Omental fat pad (tissue), 4 donors: ENCODE data around the gene RRN3. TPM values are rescaled to one million over a fixed set of nuclear protein-coding genes. Genes with fewer than 3 reads are reported as not detected.
"Not testable (repeated sequence)": the region's sequence is repeated elsewhere in the genome, so short reads cannot be mapped to it uniquely, and the experiment has no call there.

Experiments used
- ATAC-seq: fragments of 150-250 bp; one replicate; pipeline ENCODE4 v1.9.1; 2016; ENCODE audit warnings: mild to moderate bottlenecking, moderate library complexity; ENCODE audit not compliant: low FRiP score
- DNase-seq: peaks from one replicate; pipeline ENCODE4 v3.0.0-alpha.2; 2019; ENCODE audit warnings: low spot score
- total RNA-seq, 4 donors: library from RNA; depleted of rRNA; stranded (reverse); fragments of >200 nt; gene quantifications; one replicate each; pipeline ENCODE4 v1.1.0, GENCODE V29; 2016
- TF ChIP-seq, protein P1 (sequence below), 3 donors: fragments of 450-650 bp; IDR thresholded peaks; one replicate each; pipeline ENCODE4 v1.5.1; 2016 to 2017; ENCODE audit warnings: antibody characterized with exemption in 3 of 3, mild to moderate bottlenecking in 3 of 3, moderate library complexity in 2 of 3

Gene RRN3
- total RNA-seq, 4 donors from 2014 or later: 29.3 to 55.4 (median 41.9) TPM

DNA sequence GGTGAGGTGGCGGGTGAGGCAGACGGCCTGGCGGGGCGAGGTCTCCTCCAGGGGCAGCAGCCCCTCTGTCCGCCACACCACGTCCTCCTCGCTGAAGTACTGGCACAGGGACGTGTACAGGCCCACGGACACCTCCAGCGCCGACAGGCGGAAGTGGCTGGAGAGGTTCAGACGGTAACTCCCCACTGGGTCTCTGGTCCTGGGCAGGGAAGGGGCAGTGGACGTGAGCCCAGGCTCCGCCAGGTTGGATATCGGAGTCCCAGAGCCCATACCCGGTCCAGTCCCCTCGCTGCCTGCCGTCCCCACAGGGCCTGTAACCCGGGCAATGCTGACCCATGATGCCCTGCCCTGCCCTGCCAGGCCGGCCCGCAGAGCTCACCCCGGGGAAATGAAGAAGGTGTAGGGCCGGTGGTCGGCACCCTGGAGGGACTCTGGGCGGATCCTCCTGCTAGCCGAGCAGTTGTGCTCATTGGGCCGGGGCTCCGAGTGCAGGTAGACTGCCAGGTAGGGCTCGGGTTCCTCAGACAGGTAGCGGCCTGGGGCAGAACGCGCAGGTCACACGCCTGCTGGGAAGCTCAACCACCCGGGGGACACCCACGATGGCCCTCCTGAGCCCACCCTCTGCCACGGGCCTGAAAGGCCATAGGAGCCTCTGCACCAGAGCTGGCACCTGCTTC, 36.3 kb upstream of the RRN3 start:
- ATAC-seq, DNase-seq: not testable (repeated sequence)

DNA sequence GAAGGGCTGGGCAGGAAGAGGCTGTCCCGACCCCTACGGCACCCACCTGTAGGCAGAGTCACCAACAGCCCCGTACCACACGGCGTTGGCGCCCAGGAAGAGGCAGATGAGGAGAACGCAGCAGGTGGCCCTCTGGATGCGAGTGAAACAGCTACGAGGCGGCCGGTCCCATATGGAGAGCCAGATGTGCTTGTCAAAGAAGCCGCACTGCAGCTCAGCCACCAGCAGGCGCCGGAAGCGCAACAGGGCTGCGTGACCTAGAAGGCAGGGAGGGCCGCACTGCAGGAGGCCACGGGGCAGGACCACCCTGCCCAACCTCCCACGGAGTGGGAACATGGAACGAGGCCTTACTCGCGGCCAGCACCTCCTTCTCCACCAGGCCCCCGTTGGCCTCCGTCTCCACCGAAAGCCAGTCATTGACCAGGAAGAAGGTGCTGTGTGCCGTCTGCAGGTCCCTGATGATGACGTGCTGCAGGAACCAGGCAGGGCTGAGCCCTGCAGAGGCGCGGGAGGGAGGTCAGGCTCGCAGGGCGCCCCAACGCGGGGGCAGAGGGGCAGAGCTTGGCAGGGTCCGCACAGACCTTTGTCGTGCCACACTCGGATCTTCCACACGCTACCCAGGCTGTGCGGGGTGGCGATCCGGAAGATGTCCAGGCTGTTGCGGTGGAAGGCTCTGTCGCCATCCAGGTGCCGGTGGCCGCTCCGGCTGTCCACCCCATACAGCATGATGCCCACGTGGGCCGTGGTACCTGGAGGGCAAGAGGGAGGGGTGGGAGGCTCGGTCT, 33.8 kb upstream of the RRN3 start:
- DNase-seq, ATAC-seq: not testable (repeated sequence)

DNA sequence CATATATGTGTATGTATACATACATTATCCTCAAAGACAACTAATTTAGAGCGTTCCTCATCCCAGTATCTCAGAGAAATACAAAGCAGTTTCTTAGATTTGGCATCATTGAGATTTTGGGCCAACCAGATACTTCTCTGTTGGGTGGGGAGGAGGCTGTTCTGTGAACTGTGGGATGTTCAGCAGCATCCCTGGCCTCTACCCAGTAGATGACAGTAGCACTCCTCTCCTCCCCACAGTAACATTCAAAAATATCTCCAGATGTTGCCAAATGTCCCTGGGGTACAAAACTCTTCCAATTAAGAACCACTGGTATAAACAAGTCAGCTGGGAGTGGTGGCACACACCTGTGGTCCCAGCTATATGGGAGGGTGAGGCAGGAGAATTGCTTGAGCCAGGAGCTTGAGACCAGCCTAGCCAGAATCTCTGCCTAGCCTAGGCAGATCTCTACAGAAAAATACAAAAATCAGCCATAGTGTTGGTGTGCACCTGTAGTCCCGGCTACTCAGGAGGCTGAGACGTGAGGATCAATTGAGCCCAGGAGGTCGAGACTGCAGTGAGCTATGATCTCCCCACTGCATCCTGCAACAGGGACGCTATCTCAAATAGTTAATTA, 6.4 kb upstream of the RRN3 start:
- not testable (repeated sequence) for DNase-seq, ATAC-seq

DNA sequence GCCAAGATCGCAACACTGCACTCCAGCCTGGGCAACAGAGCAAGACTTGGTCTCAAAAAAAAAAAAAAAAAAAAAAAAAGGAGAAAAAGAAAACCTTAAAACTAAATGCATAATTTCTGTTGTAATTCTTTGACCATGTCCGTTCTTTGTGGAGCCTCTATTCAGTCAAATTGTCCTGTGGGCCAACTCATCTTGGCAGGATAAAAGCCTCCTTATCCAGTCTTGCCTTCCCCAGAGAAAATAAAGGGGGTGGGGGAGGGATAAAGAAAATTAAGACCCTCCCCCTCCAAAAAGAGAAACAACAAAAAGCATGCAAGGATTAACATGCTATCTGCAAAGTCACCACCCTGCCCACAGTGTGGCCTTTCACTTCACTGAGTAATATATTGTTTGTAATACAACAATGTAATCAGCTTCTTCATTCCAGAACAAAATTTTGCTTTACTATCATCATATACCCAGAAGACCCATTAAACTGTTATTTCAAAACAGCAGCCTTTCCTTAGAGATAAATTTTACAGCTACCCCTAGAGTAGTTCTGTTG, 5.4 kb upstream of the RRN3 start:
- DNase-seq, ATAC-seq: not testable (repeated sequence)

DNA sequence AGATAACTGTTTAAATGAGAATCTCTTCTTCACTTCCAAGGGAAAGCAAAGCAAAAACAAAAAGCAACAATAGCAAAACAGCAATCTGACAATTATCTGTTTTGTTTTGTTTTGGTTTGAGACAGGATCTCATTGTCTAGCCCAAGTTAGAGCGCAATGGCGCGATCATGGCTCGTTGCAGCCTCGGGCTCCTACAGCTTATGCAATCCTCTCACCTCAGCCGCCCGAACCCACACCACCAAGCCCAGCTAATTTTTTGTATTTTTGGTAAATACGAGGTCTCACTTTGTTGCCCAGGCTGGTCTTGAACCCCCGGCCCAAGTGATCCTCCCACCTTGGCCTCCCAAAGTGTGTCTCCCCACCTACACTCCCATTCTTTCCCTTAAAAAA, 2.5 kb upstream of the RRN3 start:
- DNase-seq, ATAC-seq: not testable (repeated sequence)

DNA sequence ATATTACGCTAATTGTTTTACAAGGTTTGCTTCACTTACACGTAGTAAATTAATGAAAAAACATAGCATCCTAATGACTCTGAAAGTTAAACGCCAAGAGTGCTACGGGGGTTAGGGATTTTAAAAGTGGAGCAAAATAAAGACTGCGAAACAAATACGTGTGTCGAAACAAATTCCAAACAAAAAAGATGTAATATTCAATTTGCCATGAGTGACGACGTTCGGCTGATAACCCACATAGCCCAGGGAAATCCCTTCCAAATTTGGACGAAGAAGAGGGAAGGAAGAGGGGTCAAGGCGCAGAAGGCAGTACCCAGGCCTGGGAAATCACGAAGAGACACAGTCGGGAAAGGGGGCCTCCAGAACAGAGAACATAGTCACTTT, 509 bp downstream of the RRN3 start:
- ATAC-seq: not testable (repeated sequence)

DNA sequence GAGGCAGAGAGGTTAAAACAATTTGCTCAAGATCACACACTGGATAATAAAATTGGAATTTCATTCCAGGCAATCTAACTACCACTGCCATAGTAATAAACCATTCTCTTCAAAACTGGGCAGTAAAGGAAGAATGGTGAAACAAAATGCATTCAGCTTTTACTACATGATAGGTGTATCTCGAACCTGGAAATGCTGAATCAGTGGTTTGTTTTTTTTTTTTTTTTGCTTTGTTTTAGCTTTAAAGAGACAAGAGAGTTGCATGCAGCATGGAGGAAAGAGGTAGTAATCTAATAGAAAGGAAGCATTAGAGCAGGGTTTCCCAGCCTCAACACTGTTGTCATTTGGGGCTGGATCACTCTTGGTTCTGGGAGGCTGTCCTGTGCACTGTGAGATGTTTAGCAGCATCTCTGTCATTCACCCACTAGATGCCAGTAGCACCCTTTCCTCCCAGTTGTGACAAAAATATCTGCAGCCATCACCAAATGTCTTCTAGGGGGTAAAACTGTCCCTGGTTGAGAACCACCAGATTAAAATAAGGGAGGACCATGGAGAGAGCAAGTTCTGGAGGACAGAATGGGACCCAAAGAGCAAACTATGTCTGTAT, 3.3 kb downstream of the RRN3 start:
- DNase-seq, ATAC-seq: not testable (repeated sequence)

More for the DNA sequence above, 509 bp downstream of the RRN3 start:
- DNase-seq: not testable (repeated sequence)

DNA sequence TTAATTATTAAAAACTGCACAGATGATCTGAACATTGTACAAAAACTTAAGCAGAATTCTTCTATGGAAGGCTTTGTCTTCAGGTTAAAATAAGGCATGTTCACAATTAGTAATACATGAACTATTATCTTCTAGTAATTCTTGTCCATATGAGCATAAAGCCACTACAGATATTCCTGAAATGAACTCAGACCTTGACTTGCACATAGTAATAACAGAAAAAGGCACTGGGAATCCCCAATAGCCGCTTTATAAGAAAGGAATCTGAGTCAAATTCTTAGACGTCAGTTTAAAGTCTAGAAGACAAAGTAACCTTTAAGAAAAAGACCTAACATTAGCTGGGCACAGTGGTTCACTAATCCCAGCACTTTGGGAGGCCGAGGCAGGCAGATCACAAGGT, 11.3 kb downstream of the RRN3 start:
- ATAC-seq, DNase-seq: not testable (repeated sequence)

DNA sequence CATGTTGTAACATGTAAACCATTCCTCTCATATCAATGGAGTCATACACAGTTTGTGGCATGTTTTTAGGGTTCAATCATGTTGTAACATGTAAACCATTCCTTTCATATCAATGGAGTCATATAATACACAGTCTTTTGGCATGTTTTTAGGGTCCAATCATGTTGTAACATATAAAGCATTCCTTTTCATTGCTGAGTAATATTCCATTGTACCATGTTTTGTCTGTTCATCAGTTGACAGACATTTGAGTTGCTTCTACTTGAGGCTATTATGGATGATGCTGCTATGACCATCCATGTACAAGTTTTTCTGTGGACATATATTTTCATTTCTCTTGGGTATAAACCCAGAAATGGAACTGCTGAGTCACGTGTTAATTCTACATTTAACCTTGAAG, 13.2 kb downstream of the RRN3 start:
- not testable (repeated sequence) for ATAC-seq, DNase-seq

DNA sequence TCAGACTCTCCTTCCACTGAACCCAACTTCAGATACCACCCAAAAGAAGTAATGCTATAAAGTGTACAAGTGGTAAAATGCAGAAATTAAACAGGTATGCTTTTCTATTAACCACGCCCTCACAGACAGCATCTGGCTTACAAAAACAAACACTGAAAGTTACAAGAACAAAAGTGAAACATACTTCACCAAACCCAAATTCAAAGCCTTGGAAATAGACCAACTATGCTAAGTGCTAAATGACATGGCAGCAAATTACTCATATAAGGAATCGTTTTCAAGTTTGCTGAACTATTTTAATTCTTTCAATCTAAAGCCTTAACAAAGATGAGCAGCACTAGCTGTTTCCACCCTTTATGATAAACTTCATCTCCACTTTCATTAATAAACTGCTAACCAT, 17.9 kb downstream of the RRN3 start:
- ATAC-seq, DNase-seq: not testable (repeated sequence)

DNA sequence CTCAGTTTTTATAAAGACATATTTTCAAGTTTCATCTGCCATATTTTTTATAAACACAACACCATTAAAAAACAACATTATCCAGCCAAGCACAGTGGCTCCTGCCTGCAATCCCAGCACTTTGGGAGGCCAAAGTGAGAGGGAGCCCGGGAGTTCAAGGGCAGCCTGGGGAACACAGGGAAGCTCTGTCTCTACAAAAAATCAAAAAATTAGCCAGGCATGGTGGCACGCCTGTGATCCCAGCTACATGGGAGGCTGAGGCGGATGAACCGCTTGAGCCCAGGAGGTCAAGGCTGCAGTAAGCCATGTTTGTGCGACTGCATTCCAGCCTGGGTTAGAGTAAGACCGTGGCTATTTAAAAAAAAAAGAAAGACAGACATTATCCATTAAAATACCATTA, 21.0 kb downstream of the RRN3 start:
- ATAC-seq (no peak), DNase-seq (no peak)
- TF ChIP-seq, protein P1, sequence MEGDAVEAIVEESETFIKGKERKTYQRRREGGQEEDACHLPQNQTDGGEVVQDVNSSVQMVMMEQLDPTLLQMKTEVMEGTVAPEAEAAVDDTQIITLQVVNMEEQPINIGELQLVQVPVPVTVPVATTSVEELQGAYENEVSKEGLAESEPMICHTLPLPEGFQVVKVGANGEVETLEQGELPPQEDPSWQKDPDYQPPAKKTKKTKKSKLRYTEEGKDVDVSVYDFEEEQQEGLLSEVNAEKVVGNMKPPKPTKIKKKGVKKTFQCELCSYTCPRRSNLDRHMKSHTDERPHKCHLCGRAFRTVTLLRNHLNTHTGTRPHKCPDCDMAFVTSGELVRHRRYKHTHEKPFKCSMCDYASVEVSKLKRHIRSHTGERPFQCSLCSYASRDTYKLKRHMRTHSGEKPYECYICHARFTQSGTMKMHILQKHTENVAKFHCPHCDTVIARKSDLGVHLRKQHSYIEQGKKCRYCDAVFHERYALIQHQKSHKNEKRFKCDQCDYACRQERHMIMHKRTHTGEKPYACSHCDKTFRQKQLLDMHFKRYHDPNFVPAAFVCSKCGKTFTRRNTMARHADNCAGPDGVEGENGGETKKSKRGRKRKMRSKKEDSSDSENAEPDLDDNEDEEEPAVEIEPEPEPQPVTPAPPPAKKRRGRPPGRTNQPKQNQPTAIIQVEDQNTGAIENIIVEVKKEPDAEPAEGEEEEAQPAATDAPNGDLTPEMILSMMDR (IDR thresholded peaks at IDR 0.05): no peak

DNA sequence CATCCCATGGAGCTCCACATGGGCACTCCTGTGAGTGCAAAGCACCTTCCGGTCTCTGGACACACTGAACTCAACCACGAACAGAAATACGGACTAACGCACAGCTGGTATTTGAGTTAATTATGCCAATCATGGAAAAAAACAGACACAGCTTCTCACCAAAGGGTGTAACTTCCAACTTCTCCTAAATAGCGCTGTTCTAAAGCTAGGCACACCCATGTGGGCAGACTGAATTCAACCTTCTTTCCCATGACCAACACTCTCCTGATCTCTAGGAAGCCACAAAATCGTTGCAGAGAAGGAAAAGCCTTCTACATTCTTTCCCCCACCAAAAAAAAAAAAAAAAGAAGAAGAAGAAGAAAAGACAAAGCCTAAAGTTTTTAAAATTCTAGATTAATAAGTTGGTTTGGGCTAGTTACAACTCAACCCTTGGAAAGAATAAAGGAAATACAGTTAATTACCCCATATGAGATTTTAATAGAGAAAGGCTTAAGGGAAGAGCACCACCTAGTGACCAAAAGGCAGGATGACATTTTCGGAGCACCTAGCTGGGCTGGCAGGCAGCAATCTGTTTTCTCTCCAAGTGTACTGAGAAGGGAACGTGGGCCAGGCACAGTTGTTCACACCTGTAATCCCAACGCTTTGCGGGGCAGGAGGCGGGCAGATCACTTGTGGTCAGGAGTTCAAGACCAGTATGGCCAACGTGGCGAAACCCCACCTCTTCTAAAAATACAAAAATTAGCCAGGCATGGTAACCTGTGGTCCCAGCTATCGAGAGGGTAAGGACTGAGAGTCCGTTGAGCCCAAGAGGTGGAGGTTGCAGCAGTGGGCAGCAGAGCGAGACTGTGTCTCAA, 21.9 kb downstream of the RRN3 start:
- DNase-seq: not testable (repeated sequence)
- peak; percentile 82 for ATAC-seq

DNA sequence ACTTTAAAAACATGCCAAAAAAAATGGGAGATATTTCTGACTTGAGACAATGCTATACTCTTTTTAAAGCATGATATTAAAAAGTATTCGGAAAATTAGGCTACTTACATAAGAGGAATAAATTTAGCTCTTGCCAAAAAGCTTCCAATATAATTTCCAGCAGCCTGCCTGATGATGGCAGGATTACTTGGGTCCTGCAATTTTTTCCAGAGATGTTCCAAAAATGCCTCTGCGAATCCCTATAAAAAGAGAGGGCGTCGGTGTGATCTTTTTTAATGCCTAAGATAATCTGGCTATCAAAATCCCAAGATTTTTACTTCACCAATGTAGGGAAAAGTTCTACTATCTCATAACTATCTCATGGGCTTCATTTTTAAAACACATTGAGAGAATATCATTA, 23.1 kb downstream of the RRN3 start:
- not testable (repeated sequence) for DNase-seq, ATAC-seq

DNA sequence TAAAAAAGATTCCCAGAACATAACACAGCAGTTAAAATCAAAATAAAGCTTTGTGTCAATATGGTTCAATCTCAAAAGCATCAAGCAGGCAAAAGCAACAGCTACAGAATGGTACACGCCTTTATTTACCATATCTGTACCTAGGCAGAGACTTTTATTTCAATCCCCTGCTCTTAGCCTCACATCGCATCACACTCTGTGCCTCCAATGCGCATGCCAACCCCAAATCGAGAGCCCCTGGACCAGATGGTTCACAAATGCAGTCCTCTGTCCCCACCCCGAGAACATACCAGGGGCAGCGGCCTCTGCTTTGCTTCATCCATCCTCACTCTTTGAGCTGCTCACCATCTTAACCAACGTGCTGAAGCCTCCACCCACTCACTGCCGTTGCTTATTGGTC, 27.4 kb downstream of the RRN3 start:
- not testable (repeated sequence) for ATAC-seq, DNase-seq

DNA sequence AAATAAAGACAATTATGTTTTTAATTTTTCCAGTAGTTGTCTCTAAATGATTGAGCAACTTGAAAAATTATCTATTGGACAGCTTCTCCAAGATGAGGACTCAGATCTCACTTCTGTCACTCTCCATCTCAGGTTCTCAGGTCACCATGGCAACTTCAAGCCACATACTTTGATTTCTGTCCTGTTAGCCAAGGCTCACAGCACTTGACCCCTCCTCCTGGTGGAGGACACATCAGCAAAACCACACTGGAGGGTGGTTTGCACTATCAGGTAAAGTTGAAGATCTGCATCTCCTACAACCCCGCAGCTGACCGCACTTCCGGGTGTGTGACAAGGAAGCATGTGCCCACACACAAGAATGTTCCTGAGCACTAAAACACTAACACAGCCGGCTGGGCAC, 28.1 kb downstream of the RRN3 start:
- not testable (repeated sequence) for DNase-seq, ATAC-seq

DNA sequence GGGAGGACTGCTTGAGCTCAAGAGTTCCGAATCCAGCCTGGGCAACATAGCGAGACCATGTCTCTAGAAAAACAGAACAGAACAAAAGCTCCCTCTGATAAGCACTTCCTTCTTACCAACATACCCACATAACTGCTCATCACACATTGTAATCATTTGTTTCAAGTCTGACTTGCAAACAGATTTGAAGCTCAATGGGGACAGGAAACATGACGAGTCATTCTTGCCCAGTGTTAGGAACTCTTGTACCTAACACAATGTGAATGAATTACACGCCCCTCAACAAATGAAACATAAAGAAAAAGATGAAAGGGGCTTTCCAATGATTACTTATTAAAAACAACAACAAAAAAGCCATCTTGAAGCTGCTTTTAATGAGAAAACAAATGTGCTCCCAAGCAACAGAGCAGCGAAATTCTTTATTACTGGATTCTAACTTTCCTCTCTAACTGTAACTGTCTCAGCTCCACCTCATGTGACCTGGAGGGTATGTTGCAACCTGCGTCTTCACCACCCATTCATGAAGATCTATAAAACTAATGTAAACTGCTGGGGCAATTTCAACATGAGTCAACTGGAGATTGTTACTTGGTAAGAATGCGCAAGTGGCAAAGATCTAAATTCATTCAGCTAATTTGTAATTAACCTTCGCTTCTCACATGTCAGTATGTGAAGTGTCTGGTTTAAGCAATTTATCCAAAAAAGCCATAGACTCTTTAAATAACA, 31.8 kb downstream of the RRN3 start:
- ATAC-seq, DNase-seq: not testable (repeated sequence)
